Stimulated activated naive CD8-positive, alpha-beta T cell treated with anti-CD3 and anti-CD28 coated beads, Interleukin-15, Interleukin-2, amounts not matched to agents 100 U/mL and 50 U/mL, for 24 hours (primary cell): ENCODE measurements around the gene ARHGAP30.
"Not testable (repeated sequence)": the region's sequence is repeated elsewhere in the genome, so short reads cannot be mapped to it uniquely, and the experiment has no call there.

Source experiments
- ATAC-seq: fragments of 150-1000 bp; cut with Tn5 transposase; one replicate; pipeline ENCODE4 v1.10.0; 2021
- DNase-seq: peaks from one replicate; pipeline ENCODE4 v3.0.0; 2021

ARHGAP30 gene

GRCh38 chr1:161069731-161070270, at the start of gene ARHGAP30:
ARHGAP30 (minus strand) TSS chr1:161069891; CDS start chr1:161069624, 267 bp downstream.
- DNase-seq, result peak; percentile 88

GRCh38 chr1:161117759-161118581, 48.3 kb upstream of the ARHGAP30 start, which contains the start of the genes NIT1 and PFDN2:
NIT1 (plus strand) TSS chr1:161118105; CDS start chr1:161118177, 72 bp downstream.
PFDN2 (minus strand) TSS chr1:161118037; CDS start chr1:161118026, 11 bp downstream.
- DNase-seq, result peak; percentile 92
- ATAC-seq, result peak; percentile 57

More at GRCh38 chr1:161069731-161070270, at the start of gene ARHGAP30:
- peak; percentile 83 for ATAC-seq

GRCh38 chr1:161115961-161116360, 46.3 kb upstream of the ARHGAP30 start:
- not testable (repeated sequence) for DNase-seq, ATAC-seq

DNA sequence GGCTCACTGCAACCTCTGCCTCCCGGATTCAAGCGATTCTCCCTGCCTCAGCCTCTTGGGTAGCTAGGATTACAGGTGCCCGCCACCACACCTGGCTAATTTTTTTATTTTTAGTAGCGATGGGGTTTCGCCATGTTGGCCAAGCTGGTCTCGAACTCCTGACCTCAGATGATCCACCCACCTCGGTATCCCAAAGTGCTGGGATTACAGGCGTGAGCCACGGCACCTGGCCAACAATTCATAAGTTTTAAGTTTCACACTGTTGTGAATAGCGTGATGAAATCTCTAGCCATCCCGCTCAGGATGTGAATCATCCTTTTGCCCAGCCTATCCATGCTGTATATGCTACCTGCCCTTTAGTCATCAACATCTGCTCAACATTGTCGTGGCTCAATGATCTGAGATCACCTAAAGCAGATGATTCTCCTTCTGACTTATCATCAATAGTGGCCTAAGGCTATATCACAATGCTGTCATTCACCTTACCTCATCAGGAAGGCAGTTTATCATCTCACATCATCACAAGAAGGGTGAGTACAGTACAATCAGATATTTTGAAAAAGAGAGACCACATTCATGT, 45.5 kb upstream of the ARHGAP30 start:
- DNase-seq (peak; percentile 40), ATAC-seq (peak; percentile 79)

- DNase-seq (no peak), ATAC-seq (no peak)
These were observed 44.9 kb upstream of the ARHGAP30 start for GRCh38 chr1:161114556-161114955.

- DNase-seq (no peak), ATAC-seq (no peak)
These were observed 44.2 kb upstream of the ARHGAP30 start for GRCh38 chr1:161113915-161114314.

DNA sequence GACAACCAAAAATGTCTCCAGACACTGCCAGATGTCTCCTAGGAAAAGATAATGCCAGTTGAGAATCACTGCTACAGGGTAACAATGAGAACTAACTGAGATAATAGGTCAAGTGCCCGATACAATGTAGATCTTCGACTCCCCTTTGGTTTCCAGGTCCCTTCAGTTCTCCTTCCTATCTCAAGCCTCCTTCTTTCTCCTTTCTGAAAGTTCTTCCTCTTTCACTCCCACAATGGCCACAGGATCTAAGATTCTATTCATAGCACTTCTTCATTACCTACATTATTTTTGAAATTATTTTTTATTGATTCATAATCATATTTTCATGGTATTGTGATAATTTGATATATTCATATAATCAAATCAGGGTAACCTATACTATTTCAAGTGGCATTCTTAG, 41.8 kb upstream of the ARHGAP30 start:
- no peak for DNase-seq
- no peak for ATAC-seq

DNA sequence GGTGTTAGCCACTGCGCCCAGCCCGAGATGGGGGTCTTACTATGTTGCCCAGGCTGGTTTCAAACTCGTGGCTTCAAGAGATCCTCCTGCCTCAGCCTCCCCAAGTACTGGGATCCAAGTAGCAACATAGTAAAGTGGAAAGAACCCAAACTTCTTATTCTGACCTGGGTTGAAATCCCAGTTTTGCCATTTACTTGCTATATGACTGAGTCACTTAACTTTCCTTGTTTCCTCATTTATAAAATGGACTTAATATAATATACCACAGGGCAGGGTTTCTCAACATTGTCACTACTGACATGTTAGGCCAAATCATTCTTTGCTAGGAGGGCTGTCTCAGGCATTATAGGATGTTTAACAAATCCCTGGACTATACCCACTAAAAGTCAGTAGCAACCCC, 41.4 kb upstream of the ARHGAP30 start:
- DNase-seq, result no peak
- no peak for ATAC-seq

DNA sequence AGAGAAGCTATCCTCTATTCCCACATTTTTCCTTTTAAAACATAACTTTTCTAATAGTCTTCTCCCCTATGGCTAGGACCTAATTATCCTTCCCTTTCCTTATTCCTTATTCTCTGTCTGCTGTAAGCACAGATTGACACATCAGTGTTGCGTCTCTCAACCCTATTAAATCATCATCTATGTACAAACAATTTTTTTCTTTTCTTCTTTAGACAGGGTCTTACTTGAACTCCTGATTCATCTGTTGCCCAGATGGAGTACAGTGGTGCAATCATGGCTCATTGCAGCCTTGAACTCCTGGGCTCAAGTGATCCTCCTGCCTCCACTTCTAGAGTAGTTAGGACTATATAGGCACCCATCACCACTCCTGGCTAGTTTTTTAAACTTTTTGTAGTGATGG, 36.7 kb upstream of the ARHGAP30 start:
- DNase-seq (no peak), ATAC-seq (no peak)

GRCh38 chr1:161100556-161100955, 30.9 kb upstream of the ARHGAP30 start:
- DNase-seq (no peak), ATAC-seq (no peak)

DNA sequence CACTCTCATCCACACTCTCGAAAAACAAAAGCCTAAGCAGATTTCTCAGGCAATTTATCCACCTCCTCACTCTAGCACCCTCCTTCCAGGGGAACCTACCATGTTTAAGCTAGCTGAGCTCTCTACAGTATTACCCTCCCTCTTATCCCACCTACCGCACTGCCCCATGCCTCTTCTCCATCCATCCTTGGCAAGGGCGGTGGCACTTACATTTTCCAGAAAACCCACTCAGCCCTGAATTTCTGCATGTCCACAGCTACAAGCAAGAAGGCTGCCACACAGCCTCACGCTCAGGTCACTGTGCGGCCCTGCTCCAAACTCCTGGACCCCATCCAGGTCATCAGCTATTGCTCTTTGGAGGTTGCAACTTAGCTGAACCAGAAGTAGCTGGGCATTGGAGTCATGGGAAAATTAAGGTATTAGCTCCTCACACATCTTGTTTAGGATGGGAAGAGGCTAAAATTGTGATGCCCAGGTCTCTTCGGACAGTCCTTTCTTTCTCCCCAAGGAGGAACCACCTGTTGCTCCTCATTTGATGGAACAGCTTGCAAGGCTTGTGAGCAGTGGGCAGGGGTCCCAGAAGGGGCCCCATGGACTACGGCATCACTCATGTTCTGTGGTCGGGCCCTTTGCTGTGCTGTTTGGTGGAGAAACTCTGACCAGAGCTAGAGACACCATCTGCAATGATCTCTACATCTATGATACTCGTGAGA, 29.6 kb upstream of the ARHGAP30 start:
- DNase-seq, result no peak
- no peak for ATAC-seq

GRCh38 chr1:161098210-161099068, 28.7 kb upstream of the ARHGAP30 start, which contains the start of gene KLHDC9:
KLHDC9 (plus strand) TSS chr1:161098361; CDS start chr1:161098536, 175 bp downstream.
- DNase-seq (peak; percentile 78), ATAC-seq (peak; percentile 74)

DNA sequence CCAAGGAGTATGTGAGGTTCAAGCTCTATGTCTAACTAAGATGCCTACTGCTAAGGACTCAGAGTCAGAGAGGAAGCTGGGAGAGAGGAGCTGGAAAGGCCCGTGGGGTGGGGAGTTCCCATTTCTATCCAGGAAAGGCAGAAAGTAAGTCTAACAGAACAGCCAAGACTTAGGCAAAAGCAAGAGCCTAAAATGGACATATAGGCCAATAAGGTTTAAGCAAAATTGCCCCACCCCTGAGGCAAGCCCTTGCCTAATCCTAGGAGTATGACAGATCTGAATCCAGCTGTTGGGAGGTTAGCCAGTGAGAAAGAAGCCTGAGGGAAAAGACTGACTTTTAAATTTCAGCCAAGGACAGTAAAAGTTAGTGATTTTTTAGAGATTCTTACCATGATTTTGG, 26.8 kb upstream of the ARHGAP30 start:
- no peak for DNase-seq
- no peak for ATAC-seq

GRCh38 chr1:161096015-161096414, 26.3 kb upstream of the ARHGAP30 start:
- DNase-seq (no peak), ATAC-seq (no peak)

- no peak for DNase-seq
- no peak for ATAC-seq
These were observed 25.5 kb upstream of the ARHGAP30 start for GRCh38 chr1:161095230-161095629.

DNA sequence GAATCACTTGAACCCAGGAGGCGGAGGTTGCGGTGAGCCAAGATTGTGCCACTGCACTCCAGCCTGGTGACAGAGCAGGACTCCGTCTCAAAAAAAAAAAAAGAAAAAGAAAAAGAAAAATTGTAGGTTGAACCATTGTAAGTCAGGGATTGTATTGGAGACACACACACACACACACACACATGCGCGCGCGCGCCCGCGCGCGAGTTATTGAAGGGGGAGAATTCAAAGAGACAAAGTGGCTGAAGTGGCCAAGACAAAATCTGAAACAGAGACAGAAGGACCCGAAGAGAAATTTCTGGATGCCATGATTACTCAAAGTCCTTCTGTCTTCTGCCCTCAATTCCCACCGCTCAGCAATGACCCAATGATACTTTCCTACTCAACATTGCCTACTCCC, 24.8 kb upstream of the ARHGAP30 start:
- DNase-seq (no peak), ATAC-seq (no peak)

- ATAC-seq (peak; percentile 95), DNase-seq (peak; percentile 51)
These were observed 22.9 kb upstream of the ARHGAP30 start for GRCh38 chr1:161092621-161093028.

- DNase-seq, result no peak
- ATAC-seq, result peak; percentile 2
These were observed 22.3 kb upstream of the ARHGAP30 start for GRCh38 chr1:161091796-161092507.

DNA sequence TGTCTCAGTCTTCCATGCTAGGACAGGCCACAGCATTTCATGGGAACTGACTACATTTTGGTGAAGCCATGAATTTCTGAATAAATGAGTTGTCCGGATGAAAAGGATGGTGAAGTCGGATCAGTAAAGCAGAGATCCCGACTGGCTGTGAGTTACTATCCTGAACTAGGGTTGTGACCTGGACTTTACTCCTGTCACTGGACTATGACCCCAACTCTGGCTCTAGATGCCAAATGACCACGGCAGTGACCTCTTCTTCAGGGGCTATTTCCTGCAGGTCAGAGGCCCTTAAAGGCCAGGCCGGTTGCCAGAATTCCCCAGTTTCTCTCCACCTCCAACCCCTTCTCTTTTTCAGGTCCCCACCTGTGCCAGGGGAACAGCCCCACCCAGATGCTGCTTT, 21.4 kb upstream of the ARHGAP30 start:
- ATAC-seq (no peak), DNase-seq (no peak)

GRCh38 chr1:161090617-161091016, 20.9 kb upstream of the ARHGAP30 start:
- no peak for DNase-seq

DNA sequence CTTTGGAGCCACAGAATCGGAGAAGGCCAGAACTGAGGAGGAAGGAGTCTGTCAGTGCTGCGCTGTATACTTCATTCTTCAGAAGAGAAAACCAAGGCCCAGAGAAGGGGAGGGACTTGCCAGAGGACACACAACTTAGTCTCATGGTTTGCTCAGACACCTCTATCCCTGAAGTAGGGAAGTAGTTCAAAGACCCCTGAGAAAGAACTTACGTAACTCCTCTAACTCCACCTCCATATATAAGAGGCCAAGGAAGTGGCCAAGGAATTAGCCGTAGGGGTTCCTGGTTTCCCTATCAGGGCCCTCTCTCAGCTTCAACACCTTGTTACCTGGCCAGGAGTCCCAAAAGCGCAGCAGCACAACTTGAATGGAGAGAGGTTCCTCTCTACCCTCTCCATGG, 20.2 kb upstream of the ARHGAP30 start:
- DNase-seq (no peak), ATAC-seq (no peak)

More at GRCh38 chr1:161090617-161091016, 20.9 kb upstream of the ARHGAP30 start:
- ATAC-seq, result peak; percentile 44
